HTERT RPE-1 (cell line): ENCODE data around the gene ARL5B.
"Not testable (repeated sequence)": the region's sequence is repeated elsewhere in the genome, so short reads cannot be mapped to it uniquely, and the experiment has no call there.

Experiments
- in situ Hi-C: fragments of 300-500 bp; cut with MboI; formaldehyde crosslinking; loops from 4 replicates; pipeline ENCODE4 v1.14.3; 2020; ENCODE audit warnings: low sequenced_read_pairs

The ARL5B gene, protein sequence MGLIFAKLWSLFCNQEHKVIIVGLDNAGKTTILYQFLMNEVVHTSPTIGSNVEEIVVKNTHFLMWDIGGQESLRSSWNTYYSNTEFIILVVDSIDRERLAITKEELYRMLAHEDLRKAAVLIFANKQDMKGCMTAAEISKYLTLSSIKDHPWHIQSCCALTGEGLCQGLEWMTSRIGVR

DNA sequence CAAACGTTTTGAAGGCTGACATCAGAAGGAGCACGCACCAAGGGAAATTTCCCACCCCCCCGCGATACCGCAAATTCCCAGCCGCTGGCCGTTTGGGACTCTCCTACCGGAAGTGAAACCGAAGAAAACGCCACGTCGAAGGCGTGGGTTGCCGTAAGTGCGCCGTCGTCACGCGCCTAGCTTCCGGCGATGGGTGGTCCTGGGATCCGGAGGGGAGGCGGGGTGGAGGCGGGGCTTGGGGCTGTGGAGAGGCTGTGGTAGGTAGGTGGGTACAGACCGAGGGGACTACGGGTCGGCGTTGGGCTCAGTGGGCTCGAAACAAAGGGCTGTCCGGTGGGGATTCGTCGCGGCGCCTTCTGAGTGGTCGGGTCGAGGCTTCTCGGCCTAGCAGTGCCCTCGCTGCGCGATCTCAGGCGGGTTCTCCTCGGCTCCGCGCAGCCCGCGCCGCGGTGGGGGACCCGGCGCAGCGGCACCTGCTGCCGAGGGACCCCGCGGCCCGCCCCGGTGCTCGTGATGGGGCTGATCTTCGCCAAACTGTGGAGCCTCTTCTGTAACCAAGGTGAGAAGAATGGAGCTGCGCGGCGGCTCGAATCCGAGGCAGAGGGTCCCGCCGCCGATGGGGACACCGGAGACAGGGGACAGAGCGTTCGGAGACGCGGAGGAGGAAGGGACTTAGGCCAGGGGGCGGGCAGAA is at the start of gene ARL5B:
Gene ARL5B (plus strand): TSS at position 307 of the 694 bp plus-strand sequence. CDS start 207 bp downstream, at position 514.
- in situ Hi-C loops = no loop called here

DNA sequence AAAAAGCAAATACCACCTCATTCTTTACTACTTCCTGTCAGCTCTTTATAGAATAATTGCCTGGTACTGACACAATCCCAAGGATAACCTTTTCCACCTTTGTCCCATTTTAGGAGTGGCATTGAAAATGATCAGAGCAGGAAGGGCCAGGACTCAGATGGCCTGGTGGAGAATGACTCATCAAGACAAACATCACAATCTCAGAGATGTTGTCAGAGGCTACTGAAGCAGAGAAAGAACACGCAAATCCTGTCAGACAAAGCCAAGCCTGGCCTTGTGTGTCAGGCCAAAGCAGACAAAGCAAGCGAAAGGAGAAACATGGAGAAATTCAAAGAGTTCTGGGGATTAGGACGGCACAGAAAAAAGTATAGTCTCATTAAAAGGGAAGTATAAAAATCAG is 48.7 kb upstream of the ARL5B start:
- in situ Hi-C loops = no loop called here

- in situ Hi-C loops = no loop called here
Observed at GRCh38 chr10:18611168-18611567, 48.1 kb upstream of the ARL5B start.

GRCh38 chr10:18615618-18616017 is 43.6 kb upstream of the ARL5B start:
- in situ Hi-C loops = no loop called here

GRCh38 chr10:18616337-18616736 is 42.9 kb upstream of the ARL5B start:
- in situ Hi-C loops = no loop called here

DNA sequence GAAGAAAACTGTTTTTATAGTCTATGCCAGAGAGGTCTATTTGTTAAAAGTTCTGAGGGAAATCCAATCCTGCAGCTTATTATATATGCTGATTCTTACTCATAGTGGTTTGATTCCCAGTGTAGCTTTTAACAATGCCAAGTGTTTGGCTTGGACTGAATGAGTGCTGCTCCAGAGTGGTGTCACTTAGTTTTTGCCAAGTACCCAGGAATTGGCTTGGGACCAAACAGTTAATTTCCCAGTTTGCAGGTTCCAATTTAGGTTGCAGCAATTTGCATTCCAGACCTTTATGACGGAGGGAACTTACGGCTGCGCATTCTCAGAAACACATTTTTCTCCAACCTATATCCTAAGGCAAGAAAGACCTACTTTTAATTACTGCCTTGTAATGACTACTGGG is 40.2 kb upstream of the ARL5B start:
- in situ Hi-C loops = no loop called here

DNA sequence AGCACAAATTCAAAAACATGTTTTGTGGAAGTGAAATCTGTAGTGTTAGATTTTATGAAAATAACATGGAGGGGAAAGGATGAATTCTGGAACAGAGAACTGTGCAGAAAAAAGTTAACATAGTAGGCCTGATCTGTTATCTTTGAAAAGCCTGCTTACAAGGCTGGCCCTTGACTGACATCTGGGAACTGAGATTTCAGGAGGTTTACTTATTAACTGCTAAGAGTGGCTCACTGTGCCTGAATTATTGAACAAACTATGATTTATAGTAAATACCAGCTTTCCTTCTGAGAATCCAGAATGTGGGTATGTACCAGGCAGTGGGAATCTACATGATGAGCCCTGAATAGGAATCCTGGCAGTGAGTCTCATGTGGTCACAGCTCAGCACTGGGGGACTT is 38.4 kb upstream of the ARL5B start:
- in situ Hi-C loops = no loop called here

- in situ Hi-C loops = not testable (repeated sequence)
Observed at GRCh38 chr10:18623671-18624070, 35.6 kb upstream of the ARL5B start.

- in situ Hi-C loops = no loop called here
Observed at GRCh38 chr10:18625886-18626285, 33.3 kb upstream of the ARL5B start.

DNA sequence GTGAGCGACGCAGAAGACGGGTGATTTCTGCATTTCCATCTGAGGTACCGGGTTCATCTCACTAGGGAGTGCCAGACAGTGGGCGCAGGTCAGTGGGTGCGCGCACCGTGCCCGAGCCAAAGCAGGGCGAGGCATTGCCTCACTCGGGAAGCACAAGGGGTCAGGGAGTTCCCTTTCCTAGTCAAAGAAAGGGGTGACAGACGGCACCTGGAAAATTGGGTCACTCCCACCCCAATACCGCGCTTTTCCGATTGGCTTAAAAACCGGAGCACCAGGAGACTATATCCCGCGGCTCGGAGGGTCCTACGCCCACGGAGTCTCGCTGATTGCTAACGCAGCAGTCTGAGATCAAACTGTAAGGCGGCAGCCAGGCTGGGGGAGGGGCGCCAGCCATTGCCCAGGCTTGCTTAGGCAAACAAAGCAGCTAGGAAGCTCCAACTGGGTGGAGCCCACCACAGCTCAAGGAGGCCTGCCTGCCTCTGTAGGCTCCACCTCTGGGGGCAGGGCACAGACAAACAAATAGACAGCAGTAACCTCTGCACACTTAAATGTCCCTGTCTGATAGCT is 31.7 kb upstream of the ARL5B start:
- in situ Hi-C loops = not testable (repeated sequence)

- in situ Hi-C loops = not testable (repeated sequence)
Observed at GRCh38 chr10:18632500-18632899, 26.7 kb upstream of the ARL5B start.

DNA sequence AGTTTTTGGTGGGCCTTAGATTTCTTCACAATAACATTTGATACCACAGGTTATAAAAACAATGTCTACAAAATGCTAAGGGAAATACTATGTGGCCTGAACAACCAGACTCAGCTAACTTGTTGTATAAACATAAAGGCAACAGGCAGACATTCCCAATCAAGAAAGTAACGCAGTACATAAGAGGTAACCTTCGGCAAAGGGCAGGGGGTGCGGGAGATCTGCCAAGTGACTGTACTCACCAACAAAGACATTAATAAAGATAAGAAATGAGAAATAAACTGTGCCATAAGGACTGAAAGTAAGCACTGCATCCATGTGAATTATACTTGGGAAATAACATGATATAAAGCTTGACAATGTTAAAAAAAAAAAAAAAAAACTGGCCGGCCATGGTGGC is 23.2 kb upstream of the ARL5B start:
- in situ Hi-C loops = no loop called here

DNA sequence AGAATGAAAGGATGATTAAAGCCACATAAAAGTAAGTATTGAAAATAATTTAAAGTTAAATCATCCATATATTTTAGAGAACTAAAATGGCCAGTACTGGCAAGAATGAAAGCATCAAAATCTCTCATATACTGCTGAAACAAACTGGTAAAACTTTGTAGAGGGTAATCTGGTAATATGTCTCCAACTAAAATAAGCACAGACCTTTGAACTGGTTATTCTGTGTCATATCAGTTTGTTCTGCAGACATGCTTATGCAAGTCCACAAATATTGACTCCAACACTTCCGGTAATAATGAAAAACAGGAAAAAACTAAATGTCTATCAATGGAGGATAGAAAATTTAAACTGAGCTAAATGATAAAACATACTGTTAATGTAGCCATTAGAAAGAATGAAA is 21.8 kb upstream of the ARL5B start:
- in situ Hi-C loops = not testable (repeated sequence)

DNA sequence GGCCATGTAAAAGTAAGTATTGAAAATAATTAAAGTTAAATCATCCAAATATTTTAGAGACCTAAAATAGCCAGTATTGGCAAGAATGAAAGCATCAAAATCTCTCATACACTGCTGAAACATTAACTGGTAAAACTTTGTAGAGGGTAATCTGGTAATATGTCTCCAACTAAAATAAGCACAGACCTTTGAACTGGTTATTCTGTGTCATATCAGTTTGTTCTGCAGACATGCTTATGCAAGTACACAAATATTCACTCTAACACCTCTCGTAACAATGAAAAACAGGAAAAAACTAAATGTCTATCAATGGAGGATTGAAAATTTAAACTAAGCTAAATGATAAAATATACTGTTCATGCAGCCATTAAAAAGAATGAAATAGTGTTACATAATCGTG is 19.5 kb upstream of the ARL5B start:
- in situ Hi-C loops = not testable (repeated sequence)

DNA sequence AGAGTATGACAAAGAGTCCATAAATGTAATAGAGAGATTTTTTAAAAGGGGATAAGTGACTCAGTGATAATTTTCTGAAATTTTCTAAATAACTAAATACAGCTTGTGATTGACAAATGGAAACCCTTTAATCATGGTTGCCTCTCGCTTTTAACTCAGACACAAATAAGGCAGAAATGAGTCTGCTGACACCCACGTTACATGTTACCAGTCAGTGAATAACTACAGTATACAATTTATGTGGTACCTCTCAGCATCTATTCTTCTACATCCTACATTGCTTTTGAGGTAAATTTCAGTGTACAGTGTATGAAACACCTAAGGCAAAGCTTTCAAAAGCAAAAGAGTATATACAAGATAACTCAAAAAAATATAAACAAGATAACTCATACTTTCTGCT is 12.1 kb upstream of the ARL5B start:
- in situ Hi-C loops = no loop called here

GRCh38 chr10:18647945-18648344 is 11.3 kb upstream of the ARL5B start:
- in situ Hi-C loops = no loop called here

GRCh38 chr10:18649364-18649959 is 9.8 kb upstream of the ARL5B start:
- in situ Hi-C loops = no loop called here

GRCh38 chr10:18650404-18650997 is 8.7 kb upstream of the ARL5B start:
- in situ Hi-C loops = no loop called here

DNA sequence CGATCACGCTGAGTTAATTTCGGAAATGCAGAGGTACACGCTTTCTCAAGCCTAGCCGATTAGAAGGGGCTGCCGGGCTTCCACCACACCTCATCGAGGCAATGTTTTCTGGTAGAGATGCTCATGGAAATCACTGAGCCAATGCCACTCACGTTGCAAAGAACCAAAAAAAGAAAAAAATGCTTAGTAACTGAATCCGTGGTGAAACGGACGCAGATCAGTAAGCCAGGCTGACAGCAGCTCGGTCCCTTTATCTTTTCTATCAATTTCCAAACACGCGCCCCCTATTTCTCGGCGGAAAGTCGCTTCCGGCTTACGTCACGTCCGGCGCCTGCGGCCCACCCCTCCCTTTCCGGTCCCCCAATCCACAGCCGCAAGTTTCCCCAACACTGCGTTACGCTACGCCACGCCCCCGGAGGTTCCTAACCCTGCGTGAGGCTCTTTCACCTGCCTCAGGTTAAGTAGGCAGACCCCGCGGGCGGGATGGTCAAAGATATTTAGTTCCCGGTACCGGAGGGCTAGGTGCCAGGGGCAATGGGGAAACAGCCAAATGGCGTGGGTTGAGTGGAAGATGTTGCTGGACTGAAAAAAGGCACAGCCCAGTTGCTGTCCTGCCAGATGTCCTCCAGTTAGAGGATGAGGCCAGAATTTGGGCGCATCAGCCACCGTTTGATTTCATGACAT is 7.8 kb upstream of the ARL5B start, which contains the start of gene NSUN6:
Gene NSUN6 (minus strand): TSS at position 264 of the 684 bp plus-strand sequence. CDS start 384 bp downstream, outside the sequence.
- in situ Hi-C loops = no loop called here

GRCh38 chr10:18653112-18653511 is 6.1 kb upstream of the ARL5B start:
- in situ Hi-C loops = no loop called here

DNA sequence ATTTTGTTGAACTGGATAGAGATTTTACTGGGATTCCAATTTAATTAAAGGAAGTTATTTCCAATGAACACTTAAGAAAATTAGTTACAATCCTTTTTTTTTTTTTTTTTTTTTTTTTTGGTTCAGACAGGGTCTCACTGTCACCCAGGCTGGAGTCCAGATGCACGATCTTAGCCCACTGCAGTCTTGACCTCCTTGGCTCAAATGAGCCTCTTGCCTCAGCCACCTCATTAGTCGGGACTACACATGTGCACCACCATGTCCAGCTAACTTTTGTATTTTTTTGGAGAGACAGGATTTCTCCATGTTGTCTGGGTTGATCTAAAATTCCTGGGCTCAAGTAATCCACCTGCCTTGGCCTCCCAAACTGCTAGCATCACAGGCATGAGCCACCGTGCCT is 2.5 kb upstream of the ARL5B start:
- in situ Hi-C loops = no loop called here
